Endodermal cell (in vitro differentiated cells): ENCODE data around the gene PTPRK. TPM values are rescaled to one million over a fixed set of nuclear protein-coding genes. Genes with fewer than 3 reads are reported as not detected.

Experiments used
- DNase-seq: peaks from one replicate; pipeline ENCODE4 v3.0.0-alpha.2; 2017
- H3K27ac ChIP-seq: 2 replicates; pipeline ENCODE4 v1.5.1; 2013; ENCODE audit warnings: mild to moderate bottlenecking, low read depth, low read length, moderate library complexity
- H3K27me3 ChIP-seq: 2 replicates; pipeline ENCODE4 v1.6.1; 2013; ENCODE audit warnings: mild to moderate bottlenecking, low read length, moderate library complexity; ENCODE audit not compliant: insufficient read depth, control insufficient read depth, poor library complexity, severe bottlenecking
- H3K36me3 ChIP-seq: 2 replicates; pipeline ENCODE4 v1.7.0; 2013; ENCODE audit warnings: mild to moderate bottlenecking, low read length, moderate library complexity; ENCODE audit not compliant: control insufficient read depth, insufficient read depth
- H3K4me1 ChIP-seq: one replicate; pipeline ENCODE4 v1.7.0; 2013; ENCODE audit warnings: low read length; ENCODE audit not compliant: control insufficient read depth, insufficient read depth
- H3K4me3 ChIP-seq: 2 replicates; pipeline ENCODE4 v1.5.1; 2013; ENCODE audit warnings: mild to moderate bottlenecking, low read length, moderate library complexity
- H3K9ac ChIP-seq: 2 replicates; pipeline ENCODE4 v1.6.1; 2013; ENCODE audit warnings: mild to moderate bottlenecking, low read length, moderate library complexity; ENCODE audit not compliant: poor library complexity, severe bottlenecking; ENCODE audit errors: extremely low read depth
- H3K9me3 ChIP-seq: 2 replicates; pipeline ENCODE4 v1.6.1; 2013; ENCODE audit warnings: mild to moderate bottlenecking, low read length, moderate library complexity; ENCODE audit not compliant: control insufficient read depth
- H3K27ac Mint-ChIP-seq: 2 replicates; pipeline ENCODE4 v1.8.0; 2020; ENCODE audit warnings: mixed read lengths
- H3K27me3 Mint-ChIP-seq: 2 replicates; pipeline ENCODE4 v1.8.0; 2021; ENCODE audit warnings: mild to moderate bottlenecking, mixed read lengths; ENCODE audit not compliant: insufficient read depth
- H3K36me3 Mint-ChIP-seq: 2 replicates; pipeline ENCODE4 v1.8.0; 2020; ENCODE audit warnings: low read depth, mixed read lengths
- H3K4me1 Mint-ChIP-seq: 2 replicates; pipeline ENCODE4 v1.8.0; 2020; ENCODE audit warnings: mixed read lengths
- H3K4me3 Mint-ChIP-seq: 2 replicates; pipeline ENCODE4 v1.8.0; 2020; ENCODE audit warnings: mild to moderate bottlenecking, moderate library complexity, mixed read lengths
- H3K9me3 Mint-ChIP-seq: 2 replicates; pipeline ENCODE4 v1.8.0; 2020; ENCODE audit warnings: mild to moderate bottlenecking, mixed read lengths
- CTCF ChIP-seq: fragments of 200-600 bp; sonication (generic); conservative IDR thresholded peaks from 2 replicates; pipeline ENCODE4 v1.5.0; 2021; ENCODE audit warnings: antibody characterized with exemption, mild to moderate bottlenecking
- WGBS, 2 experiments: methylation state at CpG; one replicate each; pipeline versions ENCODE4 v1.1.5 to v1.1.7; 2013; ENCODE audit warnings: missing lambda C conversion rate in 2 of 2, mixed read lengths in 1 of 2; ENCODE audit not compliant: insufficient coverage in 1 of 2, insufficient read length in 1 of 2; 5-methylcytosine and 5-hydroxymethylcytosine counted together
- total RNA-seq, 2 donors: library from RNA; stranded (reverse); fragmentation: NEBNext Ultra II Directional in 1 of 2; extraction: Animal tissue kit (Norgen Biotek cat#: 25700) in 1 of 2; gene quantifications; 2 replicates in 1 of 2; 3 replicates in 1 of 2; pipeline ENCODE4 v1.2.1, GENCODE V29; 2021

PTPRK gene
- total RNA-seq, 2 donors from 2014 or later = 46.4 to 57.6 TPM

GRCh38 chr6:128117916-128118315 is 402.5 kb downstream of the PTPRK start:
- Mint-ChIP-seq H3K4me3 (no peak overlapping the region), H3K4me1 (no peaks in the 10 kb centered on the region), H3K27me3 (no peaks in the 10 kb centered on the region), H3K36me3 (peaks cover 1% of the 10 kb centered on the region), H3K27ac (no peak overlapping the region), H3K9me3 (no peaks in the 10 kb centered on the region)
- no peak for DNase-seq
- Histone ChIP-seq H3K4me3 (no peak overlapping the region), H3K36me3 (no peaks in the 10 kb centered on the region), H3K9ac (no peak overlapping the region), H3K27ac (no peak overlapping the region), H3K9me3 (no peaks in the 10 kb centered on the region), H3K4me1 (no peaks in the 10 kb centered on the region), H3K27me3 (no peaks in the 10 kb centered on the region)
- TF ChIP-seq CTCF = no peak
- WGBS, 2 experiments = 91 to 96% methylated on average over 3 of the region's 3 CpGs

GRCh38 chr6:128114164-128114563 is 406.2 kb downstream of the PTPRK start:
- no peak overlapping the region for H3K4me3 ChIP-seq
- H3K4me1 Mint-ChIP-seq = no peaks in the 10 kb centered on the region
- H3K9ac ChIP-seq = no peak overlapping the region
- no peaks in the 10 kb centered on the region for H3K4me1 ChIP-seq
- no peaks in the 10 kb centered on the region for H3K27me3 Mint-ChIP-seq
- WGBS, 2 experiments = 89 to 93% methylated on average over 4 to 5 of the region's 5 CpGs
- H3K9me3 ChIP-seq = no peaks in the 10 kb centered on the region
- H3K36me3 Mint-ChIP-seq = peaks cover 1% of the 10 kb centered on the region
- H3K27ac Mint-ChIP-seq = no peak overlapping the region
- DNase-seq = no peak
- H3K36me3 ChIP-seq = no peaks in the 10 kb centered on the region
- no peaks in the 10 kb centered on the region for H3K27me3 ChIP-seq
- H3K27ac ChIP-seq = no peak overlapping the region
- no peak for TF ChIP-seq CTCF
- no peak overlapping the region for H3K4me3 Mint-ChIP-seq
- H3K9me3 Mint-ChIP-seq = no peaks in the 10 kb centered on the region

GRCh38 chr6:128112494-128112893 is 407.9 kb downstream of the PTPRK start:
- no peaks in the 10 kb centered on the region for H3K27me3 Mint-ChIP-seq
- no peak for TF ChIP-seq CTCF
- WGBS, 2 experiments = 94 to 100% methylated on average over 1 to 2 of the region's 2 CpGs
- Histone ChIP-seq H3K4me3 (no peak overlapping the region), H3K27me3 (no peaks in the 10 kb centered on the region), H3K27ac (no peak overlapping the region), H3K36me3 (no peaks in the 10 kb centered on the region), H3K9ac (no peak overlapping the region), H3K4me1 (no peaks in the 10 kb centered on the region), H3K9me3 (no peaks in the 10 kb centered on the region)
- no peaks in the 10 kb centered on the region for H3K9me3 Mint-ChIP-seq
- no peaks in the 10 kb centered on the region for H3K4me1 Mint-ChIP-seq
- DNase-seq = no peak
- no peak overlapping the region for H3K27ac Mint-ChIP-seq
- peaks cover 1% of the 10 kb centered on the region for H3K36me3 Mint-ChIP-seq
- no peak overlapping the region for H3K4me3 Mint-ChIP-seq
